Measurements from ENCODE around the gene SAMD3. TPM values are rescaled to one million over a fixed set of nuclear protein-coding genes. Genes with fewer than 3 reads are reported as not detected.

SAMD3 gene
- total RNA-seq, 4 donors from 2014 or later = 3.5 TPM; not detected in 3

DNA sequence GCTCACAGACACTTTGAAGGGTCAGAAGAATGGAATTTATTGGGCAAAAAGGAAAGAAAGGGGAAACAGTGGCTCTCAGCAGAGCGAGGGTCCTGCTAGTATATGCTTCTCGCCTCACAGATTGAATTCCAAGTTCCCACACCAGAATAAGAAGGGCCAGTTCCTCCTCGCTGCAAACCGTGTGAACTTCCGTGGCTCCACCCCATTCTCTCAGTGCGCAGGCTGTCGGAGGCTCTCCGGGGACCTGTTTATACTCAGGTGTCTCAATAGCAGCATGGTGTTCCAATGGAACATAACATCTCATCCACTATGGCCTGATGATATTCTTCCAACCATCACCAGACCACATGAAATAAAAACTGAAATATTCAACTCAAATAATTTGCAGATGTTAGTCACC lies 4.6 kb downstream of the SAMD3 start:
- TF ChIP-seq, protein P1, sequence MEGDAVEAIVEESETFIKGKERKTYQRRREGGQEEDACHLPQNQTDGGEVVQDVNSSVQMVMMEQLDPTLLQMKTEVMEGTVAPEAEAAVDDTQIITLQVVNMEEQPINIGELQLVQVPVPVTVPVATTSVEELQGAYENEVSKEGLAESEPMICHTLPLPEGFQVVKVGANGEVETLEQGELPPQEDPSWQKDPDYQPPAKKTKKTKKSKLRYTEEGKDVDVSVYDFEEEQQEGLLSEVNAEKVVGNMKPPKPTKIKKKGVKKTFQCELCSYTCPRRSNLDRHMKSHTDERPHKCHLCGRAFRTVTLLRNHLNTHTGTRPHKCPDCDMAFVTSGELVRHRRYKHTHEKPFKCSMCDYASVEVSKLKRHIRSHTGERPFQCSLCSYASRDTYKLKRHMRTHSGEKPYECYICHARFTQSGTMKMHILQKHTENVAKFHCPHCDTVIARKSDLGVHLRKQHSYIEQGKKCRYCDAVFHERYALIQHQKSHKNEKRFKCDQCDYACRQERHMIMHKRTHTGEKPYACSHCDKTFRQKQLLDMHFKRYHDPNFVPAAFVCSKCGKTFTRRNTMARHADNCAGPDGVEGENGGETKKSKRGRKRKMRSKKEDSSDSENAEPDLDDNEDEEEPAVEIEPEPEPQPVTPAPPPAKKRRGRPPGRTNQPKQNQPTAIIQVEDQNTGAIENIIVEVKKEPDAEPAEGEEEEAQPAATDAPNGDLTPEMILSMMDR (IDR thresholded peaks at IDR 0.05) = no peak
- TF ChIP-seq POLR2AphosphoS5 (IDR thresholded peaks at IDR 0.05) (no peak), POLR2A (IDR thresholded peaks at IDR 0.05) (no peak), EP300 (IDR thresholded peaks at IDR 0.05) (no peak)
- H3K9me3 ChIP-seq = no peaks in the 10 kb centered on the region
- H3K27ac ChIP-seq = no peak overlapping the region
- H3K36me3 ChIP-seq = no peaks in the 10 kb centered on the region
- DNase-seq (ENCODE audit: low spot score in 2 of 2) = no peak
- H3K27me3 ChIP-seq = no peaks in the 10 kb centered on the region
- 89% methylated on average over 8 of the region's 8 CpGs for WGBS
- no peak overlapping the region for H3K4me3 ChIP-seq
- H3K4me1 ChIP-seq = no peaks in the 10 kb centered on the region

DNA sequence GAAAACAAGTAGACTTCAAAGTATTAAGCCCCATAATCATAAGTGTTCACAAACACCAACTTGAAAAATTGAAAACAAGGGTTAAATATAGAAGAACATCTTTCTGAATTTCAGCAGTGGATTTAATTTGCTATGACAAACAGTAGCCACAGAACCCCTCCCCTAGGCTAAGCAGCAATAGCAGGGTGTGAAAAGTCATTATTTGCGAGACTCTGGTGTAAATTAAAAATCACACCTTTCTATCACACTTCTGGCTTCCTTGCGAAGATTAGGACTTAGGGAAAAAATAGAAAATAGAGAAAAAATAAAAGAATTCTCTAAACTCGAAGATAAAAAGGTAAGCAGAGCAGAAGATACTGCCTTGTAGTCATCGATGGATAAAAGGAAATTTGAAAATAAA lies 6.1 kb downstream of the SAMD3 start:
- Histone ChIP-seq H3K27ac (no peak overlapping the region), H3K4me3 (no peak overlapping the region), H3K4me1 (no peaks in the 10 kb centered on the region), H3K9me3 (no peaks in the 10 kb centered on the region), H3K27me3 (no peaks in the 10 kb centered on the region), H3K36me3 (no peaks in the 10 kb centered on the region)
- TF ChIP-seq POLR2A (IDR thresholded peaks at IDR 0.05) (no peak), POLR2AphosphoS5 (IDR thresholded peaks at IDR 0.05) (no peak), EP300 (IDR thresholded peaks at IDR 0.05) (no peak)
- TF ChIP-seq, protein P1 (IDR thresholded peaks at IDR 0.05) = no peak
- WGBS = 86% methylated on average over 4 of the region's 4 CpGs
- no peak for DNase-seq (ENCODE audit: low spot score in 2 of 2)

DNA sequence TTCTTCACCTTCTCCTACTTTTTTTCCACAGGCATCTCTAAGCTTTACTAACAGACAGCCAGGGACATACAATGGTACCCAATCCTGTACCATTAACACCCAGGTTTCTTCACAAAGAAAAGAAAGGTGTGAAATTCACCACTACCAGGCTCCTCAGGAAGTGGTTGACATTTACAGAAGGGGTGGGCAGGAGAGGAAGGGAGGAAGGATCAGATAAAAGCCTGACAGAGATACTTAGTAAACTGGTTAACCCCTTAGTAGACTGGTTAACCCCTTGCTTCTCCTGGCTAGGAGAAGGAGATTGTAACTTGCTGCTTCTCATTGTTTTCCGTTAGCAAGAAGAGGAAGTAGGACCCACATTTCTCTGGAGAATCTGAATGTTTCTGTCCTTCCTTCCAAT lies 7.2 kb downstream of the SAMD3 start:
- 54% methylated on average over 1 of the region's 1 CpG for WGBS
- Histone ChIP-seq H3K4me1 (no peaks in the 10 kb centered on the region), H3K9me3 (no peaks in the 10 kb centered on the region), H3K4me3 (no peak overlapping the region), H3K36me3 (no peaks in the 10 kb centered on the region), H3K27me3 (no peaks in the 10 kb centered on the region), H3K27ac (no peak overlapping the region)
- TF ChIP-seq POLR2AphosphoS5 (IDR thresholded peaks at IDR 0.05) = no peak
- no peak for DNase-seq (ENCODE audit: low spot score in 2 of 2)

DNA sequence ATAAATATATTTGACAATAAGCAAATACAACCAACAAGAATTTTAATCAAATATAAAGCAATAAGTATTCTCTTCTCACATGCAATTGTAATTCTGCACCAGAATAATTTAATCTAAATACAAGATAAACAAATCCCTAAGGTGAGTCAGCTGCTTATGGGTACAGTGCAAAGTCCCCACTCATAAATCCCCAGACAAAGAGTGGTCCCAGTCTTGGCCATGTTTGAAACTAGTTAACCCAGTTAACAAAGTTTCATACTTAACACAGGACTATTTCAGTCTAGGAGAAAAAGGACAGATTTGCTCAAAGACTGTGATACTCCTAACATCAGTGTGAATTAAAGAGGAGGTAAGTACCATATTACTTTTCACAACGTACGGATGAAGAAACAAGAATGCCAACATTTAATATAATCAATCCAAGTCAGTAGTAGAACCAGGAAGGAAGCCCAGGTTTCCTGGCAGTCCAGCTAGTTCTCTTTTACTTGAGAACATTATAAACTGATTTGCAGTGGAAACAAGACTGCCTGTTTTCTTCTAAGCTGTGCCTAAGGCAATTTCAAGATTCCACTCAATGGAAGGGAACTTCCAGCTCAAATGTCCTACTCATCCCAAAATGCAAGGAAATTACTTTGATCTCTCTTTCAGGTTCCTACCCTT lies 10.4 kb downstream of the SAMD3 start:
- TF ChIP-seq, protein P1 (IDR thresholded peaks at IDR 0.05) = no peak
- no peak for TF ChIP-seq EP300 (IDR thresholded peaks at IDR 0.05)
- no peak for TF ChIP-seq POLR2A (IDR thresholded peaks at IDR 0.05)
- no peak for TF ChIP-seq POLR2AphosphoS5 (IDR thresholded peaks at IDR 0.05)
- H3K4me1 ChIP-seq = no peaks in the 10 kb centered on the region
- DNase-seq (ENCODE audit: low spot score in 2 of 2) = no peak
- no peak overlapping the region for H3K4me3 ChIP-seq
- no peaks in the 10 kb centered on the region for H3K36me3 ChIP-seq
- H3K27ac ChIP-seq = no peak overlapping the region
- H3K27me3 ChIP-seq = no peaks in the 10 kb centered on the region
- 11% methylated on average over 2 of the region's 2 CpGs for WGBS
- no peaks in the 10 kb centered on the region for H3K9me3 ChIP-seq

DNA sequence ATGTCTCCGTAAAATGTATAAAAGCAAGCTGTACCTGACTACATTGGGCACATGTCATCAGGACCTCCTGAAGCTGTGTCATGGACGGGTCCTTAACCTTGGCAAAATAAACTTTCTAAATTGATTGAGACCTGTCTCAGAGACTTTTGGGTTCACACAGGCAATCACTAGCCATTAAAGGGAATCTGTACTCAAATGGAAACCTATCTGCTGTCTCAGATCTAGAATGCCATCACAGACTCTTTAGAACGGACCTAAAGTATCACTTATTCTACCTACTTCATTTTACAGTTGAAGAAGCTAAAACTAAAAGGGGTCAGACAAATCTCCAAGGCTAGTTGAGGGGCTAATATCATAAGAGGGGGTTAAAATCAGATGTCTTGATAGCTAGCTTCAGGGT lies 11.1 kb downstream of the SAMD3 start:
- Histone ChIP-seq H3K4me3 (no peak overlapping the region), H3K27me3 (no peaks in the 10 kb centered on the region), H3K4me1 (no peaks in the 10 kb centered on the region), H3K9me3 (no peaks in the 10 kb centered on the region), H3K36me3 (no peaks in the 10 kb centered on the region), H3K27ac (no peak overlapping the region)
- 85% methylated on average over 3 of the region's 3 CpGs for WGBS
- no peak for DNase-seq (ENCODE audit: low spot score in 2 of 2)
- TF ChIP-seq POLR2A (IDR thresholded peaks at IDR 0.05) (no peak), POLR2AphosphoS5 (IDR thresholded peaks at IDR 0.05) (no peak), EP300 (IDR thresholded peaks at IDR 0.05) (no peak)
- TF ChIP-seq, protein P1 (IDR thresholded peaks at IDR 0.05) = no peak
